Activated CD4-positive, alpha-beta T cell treated with anti-CD3 and anti-CD28 coated beads, Interleukin-2, amount 50 U/mL, for 1 hour (primary cell): ENCODE results near the gene ZIC2.
"Not testable (repeated sequence)": the region's sequence is repeated elsewhere in the genome, so short reads cannot be mapped to it uniquely, and the experiment has no call there.

Experiments
- DNase-seq: peaks from one replicate; pipeline ENCODE4 v3.0.0-alpha.2; 2020

ZIC2 gene

DNA sequence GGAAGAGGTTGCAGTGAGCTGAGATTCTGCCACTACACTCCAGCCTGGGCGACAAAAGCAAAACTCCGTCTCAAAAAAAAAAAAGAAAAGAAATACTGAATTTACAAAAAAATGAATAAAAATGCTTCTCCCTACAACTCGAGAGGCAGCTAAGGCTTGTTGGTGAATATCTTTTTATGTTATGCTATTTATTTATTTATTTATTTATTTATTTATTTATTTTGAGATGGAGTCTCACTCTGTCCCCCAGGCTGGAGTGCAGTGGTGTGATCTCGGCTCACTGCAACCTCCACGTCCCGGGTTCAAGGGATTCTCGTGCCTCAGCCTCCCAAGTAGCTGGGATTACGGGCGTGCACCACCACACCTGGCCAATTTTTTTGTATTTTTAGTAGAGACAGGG, 51.1 kb downstream of the ZIC2 start:
- DNase-seq = not testable (repeated sequence)

DNA sequence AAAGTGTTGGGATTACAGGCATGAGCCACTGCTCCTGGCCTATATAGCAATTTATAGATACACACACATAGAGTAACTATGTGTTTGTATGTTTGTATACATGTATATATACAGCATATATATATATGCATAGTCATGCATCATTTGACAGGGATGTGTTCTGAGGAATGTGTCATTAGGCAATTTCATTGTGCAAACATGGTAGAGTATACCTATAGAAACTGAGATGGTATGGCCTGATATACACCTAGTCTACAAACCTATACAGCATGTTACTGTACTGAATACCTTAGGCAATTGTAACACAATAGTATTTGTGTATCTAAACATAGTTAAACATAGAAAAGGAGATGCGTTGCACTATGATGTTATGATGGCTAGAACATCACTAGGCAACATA, 54.4 kb downstream of the ZIC2 start:
- no peak for DNase-seq
